ENCODE data around the gene OMD.

Gene OMD

DNA sequence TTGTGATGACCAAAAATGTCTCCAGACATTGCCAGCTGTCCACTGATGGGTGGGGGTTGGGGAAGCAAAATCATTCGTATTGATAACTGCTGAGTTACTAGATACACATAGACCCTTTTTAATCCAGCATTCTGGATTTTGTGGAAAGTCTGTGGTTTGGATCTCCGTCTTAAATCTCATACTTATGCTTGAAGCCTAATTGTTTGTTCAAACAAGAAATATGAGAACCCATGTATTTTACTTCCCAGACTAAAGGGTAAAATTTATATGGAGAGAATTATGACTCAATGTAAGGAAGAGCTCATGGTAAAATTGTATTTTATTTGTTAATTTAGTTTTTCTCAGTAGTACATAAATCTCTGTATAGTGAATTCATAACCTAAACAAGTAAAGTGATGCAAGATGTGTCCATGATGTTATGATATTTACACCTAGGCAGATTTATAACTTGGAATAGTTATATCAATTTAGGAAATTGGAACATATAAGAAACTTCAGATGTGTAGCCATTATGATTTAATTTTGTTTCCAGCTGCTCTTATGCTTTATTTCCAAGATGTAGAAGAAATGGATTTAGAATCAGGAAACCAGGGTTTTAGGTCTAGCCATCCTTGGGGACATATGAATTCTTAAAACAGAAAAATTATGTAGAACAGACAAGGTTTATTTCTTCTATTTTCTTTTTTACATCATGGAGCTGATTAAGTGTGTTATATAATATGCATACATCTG is 15.4 kb downstream of the OMD start:
- no peak for DNase-seq

DNA sequence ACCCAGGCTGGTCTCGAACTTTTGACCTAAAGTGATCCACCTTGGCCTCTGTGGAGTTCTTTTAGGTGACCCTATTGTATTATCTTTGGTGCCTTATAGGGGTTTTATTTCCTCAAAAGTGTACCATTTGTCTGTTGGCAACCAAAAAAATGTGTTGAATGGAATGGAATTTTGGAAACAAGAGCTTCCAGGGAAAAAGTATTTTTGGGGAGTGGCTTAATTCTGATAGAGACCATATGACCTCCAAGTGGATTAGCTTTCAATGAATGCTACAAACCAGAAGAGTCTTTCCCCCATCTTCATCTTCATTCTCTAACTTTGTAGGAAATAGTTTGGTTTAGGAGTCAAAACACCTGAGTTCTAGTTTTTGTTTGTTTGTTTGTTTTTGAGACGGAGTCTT is 16.5 kb downstream of the OMD start:
- no peak for DNase-seq

DNA sequence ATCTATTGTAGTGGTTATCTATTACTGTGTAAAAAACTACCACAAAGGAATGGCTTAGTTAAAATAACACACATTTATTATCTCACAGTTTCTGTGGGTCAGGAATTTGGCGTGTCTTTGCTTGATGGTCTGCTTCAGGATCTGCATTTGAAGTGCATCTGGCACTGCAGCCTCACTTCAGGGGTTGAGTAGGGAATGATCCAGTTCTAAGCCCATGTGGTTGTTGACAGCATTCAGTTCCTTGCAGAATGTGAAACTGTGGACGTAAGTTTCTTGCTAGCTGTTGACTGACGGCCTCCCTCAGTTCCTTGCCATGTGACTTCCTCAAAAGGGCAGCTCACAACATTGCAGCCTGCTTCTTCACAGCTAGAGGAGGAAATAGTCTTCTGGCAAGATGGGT is 17.8 kb downstream of the OMD start:
- no peak for DNase-seq

DNA sequence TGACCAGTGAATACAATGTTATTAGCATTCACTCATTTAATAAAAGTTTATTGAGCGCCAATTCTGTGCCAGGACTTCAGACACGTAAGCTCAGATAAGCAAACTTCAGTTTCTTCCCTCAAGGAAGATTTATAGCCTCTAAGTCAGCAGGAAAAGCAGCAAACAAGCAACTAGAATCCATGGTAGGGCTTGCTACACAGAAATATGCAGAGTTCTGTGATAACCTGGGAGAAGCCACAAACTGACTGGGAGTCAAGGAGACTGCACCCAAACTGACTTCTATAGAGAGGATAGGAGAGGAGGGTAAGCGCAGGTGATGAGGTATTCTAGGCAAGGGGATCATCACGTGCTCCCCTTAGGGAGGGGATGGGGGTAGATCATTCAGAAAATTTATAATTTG is 18.5 kb downstream of the OMD start:
- no peak for DNase-seq

DNA sequence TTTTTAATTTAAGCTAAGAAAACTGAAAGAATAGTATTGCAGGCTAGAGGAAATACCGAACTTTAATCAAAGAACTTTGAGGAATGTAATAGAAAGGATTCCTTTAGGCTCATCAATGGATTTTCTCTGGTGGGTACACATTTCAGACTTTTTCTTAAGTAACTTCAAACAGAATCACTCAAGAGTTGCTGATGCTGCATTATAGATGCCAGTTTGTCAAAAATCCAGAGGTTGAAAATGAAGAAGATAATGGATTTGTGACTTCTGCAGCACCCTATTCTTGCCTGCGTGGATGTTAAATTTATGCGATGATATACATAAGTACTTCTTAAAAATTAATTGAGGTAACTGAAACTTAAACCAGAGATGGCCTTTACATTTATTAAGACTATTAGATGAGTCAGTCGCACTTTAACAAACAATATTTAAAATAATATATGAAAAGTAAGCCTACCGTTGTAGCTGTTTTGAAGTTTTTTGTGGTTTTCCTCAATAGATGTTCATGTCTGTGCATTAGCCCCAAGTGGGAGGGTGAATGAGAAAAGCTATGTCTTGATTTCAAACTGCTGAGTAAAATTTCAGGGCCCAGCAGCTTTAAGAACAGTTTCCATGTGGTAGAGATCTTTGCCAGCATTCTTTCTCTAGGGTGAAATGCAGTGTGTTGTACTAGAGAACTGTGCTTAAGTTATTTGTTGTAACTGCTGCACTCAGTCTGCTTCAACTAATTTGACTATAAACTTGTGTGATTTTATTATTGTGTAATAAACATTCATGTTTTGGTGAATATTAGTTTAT is 20.0 kb downstream of the OMD start, which contains the start of gene OGN:
TSS of gene OGN (minus strand) at position 537 of the 795 bp plus-strand sequence. CDS start 1,171 bp downstream, outside the sequence.
- no peak for DNase-seq

DNA sequence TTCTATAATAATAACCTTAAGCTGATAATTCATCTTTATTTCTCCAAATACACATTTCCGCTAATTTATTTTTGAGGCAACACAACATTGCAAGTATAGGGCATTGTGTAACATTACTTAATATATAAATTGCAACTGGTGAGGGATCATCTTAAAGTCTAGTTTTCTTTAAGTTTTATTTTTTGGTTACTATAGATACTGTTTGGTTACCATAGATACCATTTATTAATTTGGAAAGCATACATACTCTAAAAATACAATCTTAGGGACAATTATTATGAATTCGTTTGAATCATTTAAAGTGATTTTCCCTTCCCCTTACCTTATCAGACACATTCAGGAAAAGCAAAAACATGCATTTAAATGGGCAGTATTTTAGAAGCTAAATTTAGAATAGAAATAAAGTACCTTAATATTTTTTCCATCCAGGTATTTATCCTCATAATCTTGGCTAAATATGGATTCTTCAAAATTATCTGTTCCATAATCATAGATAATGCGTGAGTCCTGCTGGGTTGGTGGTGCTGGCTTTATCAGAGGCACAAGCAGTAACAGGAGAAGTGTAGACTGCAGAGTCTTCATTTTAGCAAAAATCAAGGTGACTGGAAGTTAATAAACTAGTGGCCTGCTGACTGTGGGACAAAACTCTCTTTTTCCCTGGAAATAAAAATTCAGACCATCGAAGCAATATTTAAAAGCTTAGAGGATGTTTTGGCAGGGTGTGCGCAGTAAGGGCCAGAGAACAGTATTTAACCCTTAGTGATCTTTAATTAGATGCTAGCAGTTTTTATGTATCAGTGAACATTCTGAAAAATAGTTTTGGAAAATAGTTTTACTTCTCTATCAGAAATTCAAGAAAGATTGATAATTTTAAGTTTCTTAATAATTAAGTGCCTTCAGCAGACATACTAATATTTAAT is 21.2 kb downstream of the OMD start:
- no peak for DNase-seq

DNA sequence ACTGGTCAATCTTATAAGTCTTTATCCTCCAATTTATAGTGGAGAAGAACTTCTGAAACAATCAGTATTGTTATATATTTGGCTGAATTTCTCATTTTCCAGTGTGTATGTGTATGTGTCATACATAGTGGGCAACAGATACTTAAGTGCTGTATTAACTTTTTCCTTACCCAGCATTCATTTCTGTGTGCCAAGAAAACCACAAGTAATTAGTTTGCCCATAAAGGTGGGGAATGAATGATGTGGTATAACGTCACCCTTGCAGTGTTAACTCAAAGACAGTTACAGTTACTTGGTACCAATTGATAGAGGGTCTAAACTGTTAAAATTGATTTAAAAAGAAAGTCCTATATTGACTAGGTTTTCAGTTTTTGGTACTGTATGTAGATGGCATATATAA is 21.9 kb downstream of the OMD start:
- DNase-seq, result no peak

DNA sequence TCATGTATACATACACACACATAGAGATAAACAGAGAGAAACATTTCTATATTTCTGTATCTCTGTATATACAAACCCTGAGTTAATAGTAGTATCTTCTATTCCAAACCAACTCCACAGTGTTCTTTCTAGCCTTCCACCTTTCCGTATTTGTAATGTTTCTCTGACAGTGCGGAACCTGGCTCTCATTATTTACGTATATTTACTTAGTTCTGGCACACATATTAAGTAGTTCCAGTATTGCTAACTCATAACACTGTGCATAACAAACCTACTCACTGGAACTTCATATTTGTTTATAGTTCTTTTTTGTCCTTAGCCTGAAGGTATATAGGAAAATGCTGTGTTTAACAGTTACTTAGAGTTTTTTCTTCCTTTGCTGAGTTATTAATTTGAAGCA is 26.4 kb downstream of the OMD start:
- DNase-seq, result no peak

DNA sequence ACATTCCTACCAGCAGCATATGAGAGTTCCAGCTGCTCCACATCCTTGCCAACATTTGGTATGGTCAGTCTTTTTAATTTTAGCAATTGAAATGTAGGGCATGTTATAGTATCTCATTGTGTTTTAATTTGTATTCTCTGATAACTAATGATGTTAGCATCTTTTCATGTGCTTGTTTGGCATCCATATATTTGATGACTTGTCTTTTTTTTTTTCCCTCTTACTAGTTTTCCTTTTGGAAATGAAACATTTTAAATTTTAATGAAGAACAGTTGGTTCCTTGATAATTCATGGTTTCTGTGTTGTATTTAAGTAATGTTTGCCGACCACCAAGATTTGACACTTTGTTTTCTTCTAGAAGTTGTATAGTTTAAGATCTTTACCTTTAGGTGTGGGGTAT is 28.7 kb downstream of the OMD start:
- no peak for DNase-seq

DNA sequence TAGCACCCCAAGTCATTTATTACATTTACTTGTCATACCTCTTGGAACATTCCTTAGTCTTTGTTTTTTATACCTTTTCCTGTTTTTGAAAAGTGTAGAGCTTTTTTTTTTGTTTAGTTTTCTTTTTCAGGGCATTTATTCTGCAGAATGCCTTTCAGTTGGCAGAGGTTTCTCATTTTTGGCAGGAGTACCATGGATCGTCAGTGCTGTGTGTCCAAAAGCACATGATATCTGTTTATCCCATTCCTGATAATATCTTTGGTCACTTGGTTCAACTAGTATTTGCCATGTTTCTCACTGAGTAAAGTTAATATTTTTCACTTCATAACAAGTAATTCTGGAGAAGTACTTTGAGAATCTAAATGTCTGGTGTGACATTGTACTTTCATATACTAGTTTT is 30.6 kb downstream of the OMD start:
- DNase-seq, result no peak

DNA sequence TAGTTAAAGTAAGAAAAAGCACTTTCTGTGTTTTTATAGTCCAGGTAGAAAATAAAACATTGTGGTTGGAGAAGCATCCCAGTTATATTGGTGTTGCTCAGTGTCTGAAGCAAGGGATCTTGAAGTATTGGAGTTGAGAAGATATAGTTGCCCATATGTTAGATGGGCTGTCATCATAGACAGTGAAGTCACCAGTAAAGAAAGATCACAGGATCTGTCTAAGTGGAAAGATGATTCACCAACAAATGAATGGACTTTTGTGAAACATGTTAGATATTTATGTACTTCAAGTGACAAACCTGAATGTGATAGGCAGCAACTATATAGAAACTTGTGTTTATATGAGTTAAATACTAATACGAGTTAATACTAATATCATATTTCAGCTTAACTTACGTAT is 31.6 kb downstream of the OMD start:
- no peak for DNase-seq

DNA sequence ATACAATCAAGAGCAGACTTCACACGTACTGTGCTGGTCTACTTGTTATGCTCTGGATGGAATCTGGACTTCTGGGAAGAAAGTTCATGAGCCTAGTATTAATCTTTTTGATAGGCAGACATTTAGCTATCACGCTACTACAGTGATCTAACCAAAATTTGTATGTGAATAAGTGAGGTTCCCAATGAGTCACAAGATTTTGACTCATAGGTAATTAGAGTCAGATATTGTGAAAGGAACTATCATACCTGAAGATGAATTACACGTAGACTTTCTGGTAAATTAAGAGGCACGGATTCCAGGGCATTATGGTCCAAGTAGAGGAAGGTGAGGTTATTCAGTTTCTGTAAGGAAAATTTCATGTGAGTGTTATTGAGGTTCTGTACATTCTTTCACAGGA is 38.3 kb downstream of the OMD start:
- DNase-seq, result no peak

DNA sequence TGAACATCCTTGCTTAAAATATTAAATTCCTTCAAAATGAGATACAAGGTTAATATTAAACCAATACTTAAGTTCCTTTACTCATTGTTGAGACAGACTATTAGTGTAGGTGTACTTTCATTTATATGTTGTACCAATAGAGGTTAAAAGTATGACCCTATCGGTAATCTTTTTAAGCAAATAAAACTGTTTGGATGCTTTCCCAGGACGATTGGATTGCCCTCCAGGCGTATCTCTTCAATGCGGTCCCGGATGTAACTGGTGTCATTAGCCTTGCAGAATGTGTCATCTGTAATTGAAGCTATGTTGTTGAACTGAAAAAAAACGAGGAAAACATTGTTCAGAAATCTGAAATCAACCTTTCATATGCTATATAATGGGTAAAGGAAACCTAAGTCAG is 38.8 kb downstream of the OMD start:
- DNase-seq, result no peak

DNA sequence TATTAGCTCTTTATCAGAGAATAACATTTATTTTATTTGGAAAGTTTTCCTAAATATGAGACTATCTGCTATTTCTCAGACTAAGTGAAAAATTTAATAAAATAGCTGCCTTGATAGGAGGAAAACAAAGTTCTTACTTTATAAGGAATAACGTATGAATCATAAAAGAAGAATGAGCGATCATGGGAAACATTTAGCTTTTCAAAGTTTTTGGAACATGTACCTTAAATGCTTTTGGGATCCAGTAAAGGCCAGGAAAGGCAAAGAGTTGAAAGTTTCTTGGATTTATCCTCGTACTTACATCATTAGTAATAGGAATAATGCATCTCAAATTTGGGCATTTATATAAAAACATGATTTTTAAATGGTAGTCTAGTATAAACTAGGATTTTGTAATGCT is 39.3 kb downstream of the OMD start:
- DNase-seq, result no peak

DNA sequence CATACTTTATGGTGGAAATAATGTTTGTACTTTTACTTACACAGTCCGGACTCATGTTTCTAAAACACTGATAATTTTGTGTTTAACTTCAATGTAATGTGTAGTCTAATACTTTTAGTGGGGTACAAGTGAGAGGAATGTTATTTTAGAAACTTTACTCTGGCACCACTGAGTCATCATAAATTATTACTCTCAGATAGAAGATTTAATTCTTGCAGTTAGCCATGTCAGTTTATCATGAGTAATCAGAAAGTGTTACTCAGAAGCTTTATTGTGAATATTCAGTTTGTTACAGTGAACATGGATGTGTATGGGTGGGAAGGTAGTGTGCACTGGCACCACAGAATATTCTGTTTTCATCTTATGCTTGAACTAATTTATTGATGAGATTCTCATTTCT is 39.9 kb downstream of the OMD start:
- no peak for DNase-seq

DNA sequence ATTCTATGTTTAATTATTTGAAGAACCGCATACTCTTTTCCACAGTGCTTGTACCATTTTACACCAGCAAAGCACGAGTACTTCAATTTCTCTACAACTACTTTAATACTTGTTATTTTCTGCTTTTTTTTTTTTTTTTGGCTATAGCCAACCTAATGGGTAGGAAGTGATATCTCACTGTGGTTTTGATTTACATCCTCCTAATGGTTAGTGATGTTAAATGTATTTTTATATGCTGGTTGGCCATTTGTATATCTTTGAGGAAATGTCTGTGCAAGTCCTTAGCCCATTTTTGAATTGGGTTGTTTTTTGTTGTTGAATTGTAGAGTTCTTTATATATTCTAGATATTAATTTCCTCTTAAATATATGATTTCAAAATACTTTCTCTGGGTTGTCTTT is 42.5 kb downstream of the OMD start:
- no peak for DNase-seq

DNA sequence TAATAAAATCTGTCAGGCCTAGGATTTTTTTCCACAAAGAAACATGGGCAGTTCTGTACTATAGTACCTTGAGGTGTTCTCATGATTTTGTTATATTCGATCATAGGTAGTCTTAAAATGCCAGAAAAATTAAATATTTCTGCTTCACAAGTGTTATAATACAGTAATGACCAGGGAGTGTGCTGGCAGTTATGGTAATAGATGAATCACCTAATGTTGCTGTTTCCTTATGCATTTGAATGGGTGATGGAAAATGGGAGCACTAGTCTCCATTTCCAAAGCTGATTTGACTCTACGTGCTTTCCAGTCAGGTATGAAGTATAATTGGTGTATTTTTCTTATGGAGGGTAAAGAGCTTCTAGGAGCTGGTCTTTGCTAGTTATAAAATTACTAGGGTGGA is 43.7 kb downstream of the OMD start:
- DNase-seq, result no peak

DNA sequence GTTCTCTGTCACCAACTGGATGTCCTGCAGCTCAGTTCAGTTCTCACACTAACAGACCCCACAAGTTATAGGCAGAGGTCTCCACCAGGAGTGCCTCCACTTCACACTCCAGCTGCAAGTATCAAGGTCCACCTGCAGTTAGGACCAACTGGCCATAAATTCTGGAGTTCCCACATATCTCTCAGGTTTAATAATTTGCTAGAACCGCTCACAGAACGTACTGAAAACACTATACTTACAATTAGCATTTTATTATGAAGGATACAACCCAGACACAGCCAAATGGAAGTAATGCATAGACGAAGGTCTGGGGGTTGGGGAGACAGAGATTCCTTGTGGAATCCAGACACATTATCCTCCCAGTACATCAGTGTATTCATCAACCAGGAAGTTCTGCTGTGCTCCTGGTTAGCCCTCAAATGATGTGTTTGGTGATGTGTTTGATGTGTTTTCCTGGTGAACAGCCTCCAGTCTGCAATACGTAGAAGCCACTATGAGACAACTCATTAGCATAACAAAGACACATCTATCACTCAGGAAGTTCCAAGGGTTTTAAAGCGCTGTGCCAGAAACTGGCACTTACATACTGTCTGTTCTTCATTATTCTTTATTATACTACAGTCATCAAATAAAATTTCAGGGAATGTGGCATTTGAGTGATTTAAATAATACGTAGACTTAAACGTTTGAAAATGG is 45.3 kb downstream of the OMD start:
- DNase-seq, result no peak

DNA sequence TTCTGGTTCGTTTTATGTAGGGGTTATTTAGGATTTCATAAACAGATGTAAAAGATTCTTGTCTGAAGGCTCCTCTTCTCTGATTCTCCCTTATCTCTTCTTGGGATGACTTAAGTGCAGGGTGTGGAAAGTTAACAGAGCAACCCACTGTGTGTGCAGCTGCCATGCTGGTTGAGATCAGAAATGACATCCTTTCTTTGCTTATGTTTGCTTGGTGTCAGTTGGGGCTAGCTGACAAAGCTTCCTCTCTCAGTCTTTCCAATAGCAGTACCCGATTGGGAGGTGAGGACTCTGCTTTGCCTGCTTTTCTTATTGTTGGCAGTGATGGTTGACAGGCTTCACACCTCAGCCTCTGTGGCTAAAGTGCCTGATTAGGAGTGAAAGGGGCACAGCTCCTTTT is 46.4 kb downstream of the OMD start:
- DNase-seq, result no peak

DNA sequence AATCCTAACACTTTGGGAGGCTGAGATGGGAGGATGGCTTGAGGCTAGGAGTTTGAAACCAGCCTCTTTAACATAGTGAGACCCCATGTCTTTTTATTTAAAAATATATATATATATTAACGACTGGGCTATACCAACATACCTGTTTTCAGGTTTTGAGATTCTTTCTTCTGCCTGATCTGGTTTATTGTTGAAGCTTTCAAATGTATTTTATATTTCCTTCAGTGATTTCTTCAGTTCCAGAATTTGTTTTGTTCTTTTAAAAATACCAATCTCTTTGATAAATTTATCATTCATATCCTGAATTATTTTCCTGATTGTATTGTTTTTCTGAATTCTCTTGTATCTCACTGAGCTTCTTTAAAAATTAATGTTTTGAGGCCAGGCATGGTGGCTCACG is 51.1 kb downstream of the OMD start:
- DNase-seq, result no peak

DNA sequence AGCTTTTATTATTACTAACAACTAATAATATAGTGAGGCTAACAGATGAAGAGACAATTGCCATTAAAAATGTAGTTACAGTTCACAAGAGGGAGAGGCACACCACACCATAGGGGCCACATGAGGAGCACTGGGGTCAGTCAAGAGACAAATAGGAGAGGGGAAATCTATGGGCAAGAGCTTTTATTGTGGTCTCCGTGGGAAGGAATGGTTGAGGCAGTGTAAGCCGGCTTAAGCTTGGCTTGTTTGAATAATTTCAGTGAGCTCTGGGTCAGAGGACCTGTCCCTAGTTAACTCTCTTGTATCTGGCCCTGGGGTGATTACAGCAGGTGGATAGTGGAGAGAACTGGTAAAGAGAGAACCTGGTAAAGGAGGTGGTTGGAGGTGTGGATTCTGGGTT is 55.2 kb downstream of the OMD start:
- no peak for DNase-seq

Measured in activated CD4-positive, CD25-positive, alpha-beta regulatory T cell treated with anti-CD3 and anti-CD28 coated beads, Interleukin-2, amount 50 U/mL, for 72 hours (primary cell).